Mammary microvascular endothelial cell (primary cell): Measurements from ENCODE around the gene WDR83. TPM values are rescaled to one million over a fixed set of nuclear protein-coding genes. Genes with fewer than 3 reads are reported as not detected.

ENCODE experiments used
- total RNA-seq: library from RNA; depleted of rRNA; stranded (reverse); fragments of >200 nt; gene quantifications from 2 replicates; pipeline ENCODE4 v1.2.3, GENCODE V29; 2015

The WDR83 gene
- total RNA-seq, result 8.2 and 15.2 TPM in 2 replicates

DNA sequence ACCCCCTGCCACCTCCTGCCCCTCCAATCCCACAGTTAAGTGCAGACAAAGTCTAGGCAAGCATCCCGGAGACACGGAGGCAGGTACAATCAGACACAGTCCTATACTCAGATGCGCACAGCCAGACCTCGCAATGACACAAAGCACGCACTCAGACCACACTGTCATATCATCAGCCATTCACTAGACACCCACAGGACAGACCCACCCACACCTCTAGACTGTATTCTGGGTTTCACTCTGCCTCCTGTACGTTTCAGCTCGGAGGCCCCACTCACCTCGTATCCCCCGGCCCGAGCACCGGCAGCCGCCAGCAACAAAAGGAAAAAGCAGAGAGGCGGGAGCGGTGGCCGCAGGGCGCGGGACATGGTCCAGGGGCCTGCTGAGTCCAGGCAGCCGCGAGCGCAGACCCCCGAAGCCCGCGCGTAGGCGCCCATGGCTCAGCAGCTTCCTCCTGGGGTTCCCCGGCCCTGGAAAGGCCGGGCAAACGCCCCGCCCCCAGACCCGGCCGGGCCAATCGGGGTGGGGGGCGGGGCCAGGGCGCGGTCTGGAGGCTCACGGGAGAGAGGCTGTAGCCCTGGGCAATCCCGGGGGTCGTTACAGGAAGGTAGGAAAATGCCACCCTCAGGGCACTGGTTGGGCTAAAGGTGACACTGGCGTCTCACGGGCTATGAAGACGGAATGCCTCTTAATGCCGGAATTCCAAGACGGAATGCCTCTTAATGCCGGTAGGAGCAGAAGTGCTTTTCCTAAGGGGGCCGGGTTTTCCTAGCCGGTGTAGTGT lies at the start of gene WDR83, which contains the start of gene MAN2B1:
Gene WDR83, plus strand, starts transcription at position 543 of the 784 bp plus-strand sequence. CDS start 2,984 bp downstream, outside the sequence.
Gene MAN2B1, minus strand, starts transcription at position 478 of the 784 bp plus-strand sequence. Its CDS starts 41 bp downstream, at position 437.

DNA sequence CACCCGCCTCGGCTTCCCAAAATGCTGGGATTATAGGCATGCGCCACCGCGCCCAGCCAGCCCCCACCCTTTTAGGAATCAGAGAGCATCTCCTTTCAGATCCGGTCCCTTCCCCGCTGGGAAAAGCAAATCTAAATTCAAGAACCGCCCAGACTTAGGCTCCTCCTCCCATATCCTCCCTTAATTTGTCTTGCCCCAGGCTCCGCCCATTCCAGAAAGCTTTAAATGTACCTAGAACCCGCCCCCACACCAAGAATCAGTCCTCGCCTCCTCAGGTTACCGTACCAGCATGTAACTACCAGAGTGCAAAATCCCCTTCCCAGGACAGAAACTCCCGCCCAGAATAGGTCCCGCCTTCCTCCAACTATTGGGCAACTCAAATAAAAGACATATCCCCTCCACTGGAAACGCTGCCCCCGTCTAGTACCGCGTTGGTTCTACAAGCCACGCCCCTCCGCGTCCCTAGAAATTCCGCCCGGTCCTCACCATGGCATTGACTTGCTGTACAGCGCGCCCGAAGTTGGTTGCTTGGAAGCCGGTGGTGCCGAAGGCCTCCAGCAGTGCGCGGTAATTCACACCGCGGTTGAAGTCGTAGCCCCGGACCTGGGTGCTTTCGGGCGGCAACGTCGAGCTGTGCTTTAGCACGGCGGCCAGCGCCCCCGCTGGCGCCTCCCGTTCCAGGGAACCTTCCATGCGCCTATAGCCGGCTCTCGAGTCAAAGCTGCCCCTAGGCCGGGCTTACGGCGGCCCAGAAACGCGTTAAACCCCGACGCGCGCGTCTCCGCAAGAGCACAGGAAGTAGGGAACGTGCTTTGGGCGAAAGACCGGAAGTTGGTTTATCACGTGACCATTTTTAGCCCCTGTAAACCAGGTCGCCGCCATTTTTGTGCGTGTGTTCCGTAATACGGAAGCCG lies 14.7 kb downstream of the WDR83 start, which contains the start of gene DHPS:
Gene DHPS, minus strand, starts transcription at position 807 of the 914 bp plus-strand sequence. Its CDS starts 114 bp downstream, at position 693.

GRCh38 chr19:12687496-12688196 lies 21.0 kb downstream of the WDR83 start, which contains the start of gene GNG14:
Gene GNG14, plus strand, starts transcription at chr19:12687998. Its CDS starts 51 bp downstream, at chr19:12688049.

GRCh38 chr19:12696366-12697335 lies 30.0 kb downstream of the WDR83 start, which contains the start of gene FBXW9:
Gene FBXW9, minus strand, starts transcription at chr19:12696631. Its CDS starts 50 bp downstream, at chr19:12696581.

GRCh38 chr19:12723641-12724426 lies 57.2 kb downstream of the WDR83 start, which contains the start of gene TNPO2:
Gene TNPO2, minus strand, starts transcription at chr19:12723932. Its CDS starts 2,955 bp downstream, at chr19:12720977.

Other genes starting within 250 kb of the WDR83 start
- 1.3 and 1.8 TPM in 2 replicates for gene ZNF443, start 225.8 kb upstream of the WDR83 start, total RNA-seq
- 0.13 and 1.4 TPM in 2 replicates for gene ZNF709, start 182.0 kb upstream of the WDR83 start, total RNA-seq
- gene ZNF564, start 115.3 kb upstream of the WDR83 start, total RNA-seq, result 3.8 and 4.0 TPM in 2 replicates
- gene ZNF490, start 56.0 kb upstream of the WDR83 start, total RNA-seq, result 4.5 and 8.0 TPM in 2 replicates
- 9.2 and 17.8 TPM in 2 replicates for gene ZNF791, start 55.9 kb upstream of the WDR83 start, total RNA-seq
- gene MAN2B1, start 65 bp upstream of the WDR83 start, total RNA-seq, result 54.9 and 120 TPM in 2 replicates
- 75.2 and 80.9 TPM in 2 replicates for gene DHPS, start 15.1 kb downstream of the WDR83 start, total RNA-seq
- not detected in 2 replicates for gene GNG14, start 21.2 kb downstream of the WDR83 start, total RNA-seq
- gene FBXW9, start 29.8 kb downstream of the WDR83 start, total RNA-seq, result 11.2 and 12.2 TPM in 2 replicates
- gene TNPO2, start 57.1 kb downstream of the WDR83 start, total RNA-seq, result 15.9 and 22.0 TPM in 2 replicates
- gene TRIR, start 67.9 kb downstream of the WDR83 start, total RNA-seq, result 357 and 460 TPM in 2 replicates
- gene GET3, start 70.7 kb downstream of the WDR83 start, total RNA-seq, result 101 and 128 TPM in 2 replicates
- gene BEST2, start 85.0 kb downstream of the WDR83 start, total RNA-seq, result not detected in 2 replicates
- 7.1 and 9.2 TPM in 2 replicates for gene HOOK2, start 108.7 kb downstream of the WDR83 start, total RNA-seq
- gene JUNB, start 124.7 kb downstream of the WDR83 start, total RNA-seq, result 64.7 and 67.1 TPM in 2 replicates
- 201 and 211 TPM in 2 replicates for gene PRDX2, start 135.0 kb downstream of the WDR83 start, total RNA-seq
- gene THSD8, start 135.3 kb downstream of the WDR83 start, total RNA-seq, result not detected in 2 replicates
- gene RNASEH2A, start 139.8 kb downstream of the WDR83 start, total RNA-seq, result 36.4 and 46.4 TPM in 2 replicates
- gene RTBDN, start 167.8 kb downstream of the WDR83 start, total RNA-seq, result not detected in 2 replicates
- gene MAST1, start 171.7 kb downstream of the WDR83 start, total RNA-seq, result 2.6 TPM in 1 of 2 replicates, not detected in the other
- 36.9 and 41.3 TPM in 2 replicates for gene DNASE2, start 214.6 kb downstream of the WDR83 start, total RNA-seq
- gene KLF1, start 220.4 kb downstream of the WDR83 start, total RNA-seq, result not detected in 2 replicates
- gene GCDH, start 224.4 kb downstream of the WDR83 start, total RNA-seq, result 32.0 and 42.9 TPM in 2 replicates